HAP-1 (cell line): Measurements from ENCODE around the gene AFAP1L2.

Experiments used
- DNase-seq, 2 experiments: peaks; one replicate each; pipeline ENCODE4 v3.0.0-alpha.2; 2016 to 2020; ENCODE audit warnings: low spot score in 2 of 2
- H3K27me3 ChIP-seq: fragments of 250-450 bp; sonication (Bioruptor Pico); 2 replicates; pipeline ENCODE4 v1.5.1; 2020; ENCODE audit warnings: low read depth, mild to moderate bottlenecking, moderate library complexity
- H3K36me3 ChIP-seq: fragments of 250-450 bp; sonication (Bioruptor Pico); replicated peaks from 2 replicates; pipeline ENCODE4 v1.5.1; 2020; ENCODE audit warnings: mild to moderate bottlenecking
- H3K4me1 ChIP-seq: fragments of 250-450 bp; sonication (Bioruptor Pico); 2 replicates; pipeline ENCODE4 v1.5.1; 2020; ENCODE audit warnings: mild to moderate bottlenecking
- H3K4me3 ChIP-seq: fragments of 250-450 bp; sonication (Bioruptor Pico); 2 replicates; pipeline ENCODE4 v1.5.1; 2020; ENCODE audit warnings: mild to moderate bottlenecking, moderate library complexity
- H3K9me3 ChIP-seq: fragments of 250-450 bp; sonication (Bioruptor Pico); 2 replicates; pipeline ENCODE4 v1.5.1; 2020; ENCODE audit warnings: mild to moderate bottlenecking, moderate library complexity
- in situ Hi-C: fragments of 300-500 bp; cut with MboI; formaldehyde crosslinking; loops from 3 replicates; pipeline ENCODE4 v1.14.3; 2020; ENCODE audit warnings: low sequenced_read_pairs, inconsistent platforms, mixed read lengths

Gene AFAP1L2

DNA sequence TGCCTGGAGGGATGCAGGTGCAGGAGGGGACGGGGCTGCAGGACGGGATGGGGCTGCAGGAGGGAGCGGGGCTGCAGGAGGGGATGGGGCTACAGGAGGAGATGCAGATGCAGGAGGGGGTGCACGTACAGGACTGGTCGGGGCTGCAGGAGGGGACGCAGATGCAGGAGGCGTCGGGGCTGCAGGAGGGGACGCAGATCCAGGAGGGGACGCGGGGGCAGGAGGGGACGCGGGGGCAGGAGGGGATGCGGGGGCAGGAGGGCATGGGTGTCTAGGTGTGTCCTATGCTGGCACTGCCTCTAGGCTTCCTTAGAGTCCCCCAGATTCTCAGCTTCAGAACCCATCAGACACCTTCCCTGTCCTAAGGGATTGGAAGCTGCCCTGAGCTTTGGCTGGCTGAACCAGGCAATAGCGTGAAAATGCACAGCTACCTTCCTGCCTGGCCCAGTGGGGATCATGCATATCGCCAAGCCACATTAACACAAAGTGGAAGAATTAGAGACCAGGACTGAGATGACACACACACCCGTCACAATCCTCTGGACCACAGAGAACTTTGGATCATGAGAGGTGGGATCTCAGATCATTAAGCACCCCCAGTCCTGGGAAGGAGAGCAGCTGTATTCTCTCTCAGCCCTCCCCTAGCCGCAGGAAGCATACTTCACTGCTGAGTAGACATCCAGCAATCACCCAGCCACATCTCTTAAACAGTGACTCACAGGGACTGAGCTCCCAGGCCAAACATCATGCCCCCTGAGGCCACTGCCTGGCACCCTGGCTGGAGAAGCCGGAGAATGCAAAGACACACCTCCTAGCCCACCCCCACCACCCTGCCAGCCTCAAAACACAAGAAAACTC is 98.0 kb downstream of the AFAP1L2 start:
- Histone ChIP-seq H3K27me3 (no peaks in the 10 kb centered on the region), H3K4me1 (peaks cover 4% of the 10 kb centered on the region; the same call in 1 of the 2 replicates), H3K36me3 (no peaks in the 10 kb centered on the region), H3K4me3 (no peak overlapping the region), H3K9me3 (no peaks in the 10 kb centered on the region)
- DNase-seq: no peak
- in situ Hi-C loops: loop anchor here (25.0 kb wide), 1 partner anchor 406 kb away; no protein-coding TSS in a partner anchor

DNA sequence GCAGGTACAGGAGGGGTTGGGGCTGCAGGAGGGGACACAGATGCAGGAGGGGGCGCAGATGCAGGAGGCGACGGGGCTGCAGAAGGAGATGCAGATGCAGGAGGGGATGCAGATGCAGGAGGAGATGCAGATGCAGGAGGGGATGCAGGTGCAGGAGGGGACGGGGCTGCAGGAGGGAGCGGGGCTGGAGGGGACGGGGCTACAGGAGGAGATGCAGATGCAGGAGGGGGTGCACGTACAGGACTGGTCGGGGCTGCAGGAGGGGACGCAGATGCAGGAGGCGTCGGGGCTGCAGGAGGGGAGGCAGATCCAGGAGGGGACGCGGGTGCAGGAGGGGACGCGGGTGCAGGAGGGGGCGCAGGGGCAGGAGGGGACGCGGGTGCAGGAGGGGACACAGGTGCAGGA is 98.8 kb downstream of the AFAP1L2 start:
- DNase-seq: no peak
- Histone ChIP-seq H3K4me1 (peaks cover 4% of the 10 kb centered on the region; the same call in 1 of the 2 replicates), H3K9me3 (no peaks in the 10 kb centered on the region), H3K27me3 (no peaks in the 10 kb centered on the region), H3K4me3 (no peak overlapping the region), H3K36me3 (no peaks in the 10 kb centered on the region)
- in situ Hi-C loops: loop anchor here (25.0 kb wide), 1 partner anchor 407 kb away; no protein-coding TSS in a partner anchor

- peak; percentile 50 to 85 for DNase-seq
- in situ Hi-C loops: loop anchor here (5.0 to 25.0 kb wide), 2 partner anchors 243 to 408 kb away; no protein-coding TSS in a partner anchor
- Histone ChIP-seq H3K9me3 (no peaks in the 10 kb centered on the region), H3K27me3 (no peaks in the 10 kb centered on the region), H3K4me1 (peaks cover 4% of the 10 kb centered on the region; the same call in 1 of the 2 replicates), H3K36me3 (no peaks in the 10 kb centered on the region), H3K4me3 (peak overlapping the region; percentile 25)
Measured at GRCh38 chr10:114304571-114305421, 99.5 kb downstream of the AFAP1L2 start.

DNA sequence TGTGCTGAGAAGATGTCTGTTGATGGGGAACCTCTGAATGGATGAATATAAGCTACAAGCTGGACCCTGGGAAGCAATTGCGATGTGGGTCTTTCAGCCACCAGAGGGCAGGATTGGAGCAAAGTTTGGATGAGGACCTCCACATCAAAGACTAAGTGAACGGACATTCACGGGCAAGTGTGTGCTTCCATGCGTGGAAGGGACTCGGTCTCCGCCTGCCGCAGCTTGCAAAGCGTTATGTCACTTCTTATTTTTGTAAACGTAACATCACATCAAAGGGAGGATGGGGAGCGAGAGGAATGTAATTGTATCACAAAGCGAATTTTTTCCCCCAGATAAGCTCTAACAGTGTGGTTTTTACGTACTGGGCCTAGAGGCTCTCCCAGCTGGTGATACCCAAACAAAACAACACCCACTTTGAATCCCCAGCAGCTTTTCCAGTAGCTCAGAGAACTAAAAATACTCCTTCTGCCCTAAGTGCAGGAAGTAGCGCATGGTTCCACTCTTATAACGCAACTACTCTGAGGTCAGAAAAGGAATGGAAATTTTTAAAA is 100.2 kb downstream of the AFAP1L2 start:
- Histone ChIP-seq H3K4me1 (peaks cover 4% of the 10 kb centered on the region; the same call in 1 of the 2 replicates), H3K27me3 (no peaks in the 10 kb centered on the region), H3K36me3 (no peaks in the 10 kb centered on the region), H3K4me3 (peak overlapping the region; percentile 25), H3K9me3 (no peaks in the 10 kb centered on the region)
- DNase-seq: peak; percentile 75 to 87
- in situ Hi-C loops: loop anchor here (5.0 to 25.0 kb wide), 2 partner anchors 243 to 408 kb away; no protein-coding TSS in a partner anchor

DNA sequence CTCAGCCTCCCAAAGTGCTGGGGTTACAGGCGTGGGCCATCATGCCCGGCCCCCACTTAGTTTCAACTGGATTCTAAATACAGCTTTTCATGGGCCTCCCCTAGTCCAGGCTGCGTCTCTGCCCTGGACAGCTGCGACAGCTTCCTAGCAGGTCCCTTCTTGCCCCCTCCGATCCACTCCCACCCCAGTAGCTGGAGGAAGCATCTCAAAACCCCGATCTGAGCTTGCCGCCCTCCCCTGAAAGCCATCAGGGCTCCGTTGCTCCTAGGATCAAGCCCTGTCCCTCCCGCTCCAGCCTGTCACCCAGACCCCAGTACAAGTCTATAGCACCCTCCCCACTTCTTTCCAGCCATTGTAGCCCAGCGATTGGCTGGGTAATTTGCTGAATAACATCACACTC is 100.7 kb downstream of the AFAP1L2 start:
- Histone ChIP-seq H3K4me3 (no peak overlapping the region), H3K27me3 (no peaks in the 10 kb centered on the region), H3K36me3 (no peaks in the 10 kb centered on the region), H3K9me3 (no peaks in the 10 kb centered on the region), H3K4me1 (peaks cover 4% of the 10 kb centered on the region; the same call in 1 of the 2 replicates)
- in situ Hi-C loops: loop anchor here (5.0 to 25.0 kb wide), 2 partner anchors 244 to 409 kb away; no protein-coding TSS in a partner anchor
- no peak for DNase-seq

DNA sequence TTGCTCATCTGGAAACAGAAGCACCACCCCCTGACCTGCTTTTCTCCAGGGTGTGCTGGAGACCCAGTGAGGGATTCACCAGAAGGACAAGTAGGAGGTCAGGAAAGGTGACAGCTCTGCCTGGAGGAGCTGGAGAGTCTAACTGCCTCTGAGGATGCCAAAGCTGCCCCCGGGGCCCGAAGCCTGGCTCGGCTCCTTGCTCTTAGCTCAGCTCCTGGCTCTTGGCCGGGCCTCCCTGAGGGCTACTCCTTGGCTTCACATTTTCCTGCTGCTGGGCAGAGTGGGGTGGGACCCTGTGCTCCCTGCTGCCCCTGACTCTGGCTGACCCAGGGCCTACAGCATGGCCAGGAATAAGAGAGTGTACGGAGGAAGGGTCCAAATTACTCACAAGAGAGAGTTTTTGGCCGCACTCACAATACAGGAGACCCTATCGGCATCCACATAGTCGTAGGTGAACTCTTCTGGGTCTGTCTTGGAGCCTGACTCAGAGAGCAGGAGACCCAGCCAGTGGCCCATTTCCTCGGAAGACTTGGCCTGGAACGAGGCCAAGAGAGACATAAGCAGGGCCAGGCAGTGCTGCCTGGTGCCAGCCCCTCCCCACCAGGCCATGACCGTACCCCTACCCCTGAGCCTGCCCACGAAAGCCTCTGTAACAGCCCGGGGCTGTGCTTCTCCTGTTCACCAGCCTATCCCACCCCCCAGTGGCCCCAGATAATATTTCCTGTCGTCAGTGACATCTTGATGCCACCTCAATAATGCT is 102.2 kb downstream of the AFAP1L2 start:
- no peaks in the 10 kb centered on the region for H3K27me3 ChIP-seq

GRCh38 chr10:114301177-114301576 is 103.1 kb downstream of the AFAP1L2 start:
- Histone ChIP-seq H3K4me1 (peaks cover 4% of the 10 kb centered on the region; the same call in 1 of the 2 replicates), H3K36me3 (no peaks in the 10 kb centered on the region)
- in situ Hi-C loops: loop anchor here (5.0 to 25.0 kb wide), 2 partner anchors 246 to 411 kb away; no protein-coding TSS in a partner anchor

More for the DNA sequence above, 102.2 kb downstream of the AFAP1L2 start:
- H3K9me3 ChIP-seq: no peaks in the 10 kb centered on the region
- in situ Hi-C loops: loop anchor here (5.0 to 25.0 kb wide), 2 partner anchors 245 to 410 kb away; no protein-coding TSS in a partner anchor
- no peak for DNase-seq
- no peak overlapping the region for H3K4me3 ChIP-seq
- H3K4me1 ChIP-seq: peaks cover 4% of the 10 kb centered on the region; the same call in 1 of the 2 replicates
- no peaks in the 10 kb centered on the region for H3K36me3 ChIP-seq

DNA sequence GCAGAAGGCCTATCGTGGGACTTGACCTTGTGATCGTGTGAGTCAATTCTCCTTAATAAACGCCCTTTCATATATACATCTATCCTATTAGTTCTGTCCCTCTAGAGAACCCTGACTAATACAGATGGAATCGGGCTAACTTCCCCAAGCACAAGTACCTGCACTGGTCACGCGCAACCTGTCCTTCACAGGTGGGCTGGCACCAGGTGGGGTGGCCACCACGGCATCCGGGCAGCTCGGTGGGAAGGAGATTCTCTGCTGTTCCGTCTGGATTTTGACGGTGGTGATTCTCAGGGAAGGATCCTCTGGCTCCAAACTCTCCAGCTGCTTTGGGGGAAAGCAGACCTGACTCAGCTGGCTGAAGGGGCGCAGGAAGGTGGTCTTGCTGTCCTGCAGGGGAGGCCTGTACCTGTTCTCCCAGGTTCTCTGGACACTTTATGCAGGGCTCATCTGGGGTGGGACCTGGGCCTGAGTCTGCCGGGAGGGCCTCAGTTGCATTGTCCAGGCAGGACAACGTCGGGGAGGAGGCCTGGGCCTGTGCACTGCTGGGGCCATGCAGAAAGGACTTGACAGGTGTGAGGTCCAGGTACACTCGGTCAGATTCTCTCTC is 104.2 kb downstream of the AFAP1L2 start:
- DNase-seq: no peak
- H3K4me3 ChIP-seq: no peak overlapping the region
- no peaks in the 10 kb centered on the region for H3K36me3 ChIP-seq
- in situ Hi-C loops: loop anchor here (5.0 to 25.0 kb wide), 2 partner anchors 247 to 412 kb away; no protein-coding TSS in a partner anchor
- H3K27me3 ChIP-seq: no peaks in the 10 kb centered on the region
- H3K4me1 ChIP-seq: peaks cover 4% of the 10 kb centered on the region; the same call in 1 of the 2 replicates
- H3K9me3 ChIP-seq: 0 out of 2 replicates have a peak, but pooled peaks cover 5% of the 10 kb centered on the region

More at GRCh38 chr10:114301177-114301576, 103.1 kb downstream of the AFAP1L2 start:
- Histone ChIP-seq H3K27me3 (no peaks in the 10 kb centered on the region), H3K4me3 (no peak overlapping the region), H3K9me3 (no peaks in the 10 kb centered on the region)
- DNase-seq: no peak

- in situ Hi-C loops: no loop called here
- Histone ChIP-seq H3K27me3 (no peaks in the 10 kb centered on the region), H3K36me3 (no peaks in the 10 kb centered on the region), H3K4me1 (no peaks in the 10 kb centered on the region), H3K9me3 (peaks cover 5% of the 10 kb centered on the region; the same call in 1 of the 2 replicates), H3K4me3 (no peak overlapping the region)
- no peak for DNase-seq
Measured at GRCh38 chr10:114297136-114297705, 107.1 kb downstream of the AFAP1L2 start.

DNA sequence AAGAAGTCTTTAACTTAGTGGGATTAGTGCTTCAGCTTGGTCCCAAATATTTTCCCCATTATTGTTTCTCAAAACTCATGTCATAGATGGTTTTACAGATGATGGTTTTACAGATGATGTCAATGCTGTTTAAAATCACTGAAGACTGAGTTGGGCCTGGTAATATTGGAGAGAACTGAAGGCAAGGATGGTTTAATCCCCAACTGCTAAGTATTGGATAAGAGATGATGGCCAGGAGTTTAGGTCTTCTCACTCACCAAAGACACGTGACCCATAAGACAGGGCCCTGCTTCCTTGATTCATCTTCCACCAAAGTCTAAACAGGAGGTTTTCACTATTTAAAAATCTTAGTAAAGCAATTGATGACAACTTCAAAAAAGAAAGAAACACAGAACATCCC is 108.9 kb downstream of the AFAP1L2 start:
- DNase-seq: no peak
- Histone ChIP-seq H3K4me3 (no peak overlapping the region), H3K9me3 (peaks cover 5% of the 10 kb centered on the region; the same call in 1 of the 2 replicates), H3K36me3 (no peaks in the 10 kb centered on the region), H3K4me1 (no peaks in the 10 kb centered on the region), H3K27me3 (no peaks in the 10 kb centered on the region)
- in situ Hi-C loops: no loop called here

GRCh38 chr10:114294549-114294948 is 109.8 kb downstream of the AFAP1L2 start:
- Histone ChIP-seq H3K27me3 (no peaks in the 10 kb centered on the region), H3K4me3 (no peak overlapping the region), H3K4me1 (no peaks in the 10 kb centered on the region), H3K36me3 (no peaks in the 10 kb centered on the region), H3K9me3 (peaks cover 5% of the 10 kb centered on the region; the same call in 1 of the 2 replicates)
- in situ Hi-C loops: no loop called here
- no peak for DNase-seq

- no peak for DNase-seq
- peaks cover 5% of the 10 kb centered on the region; the same call in 1 of the 2 replicates for H3K9me3 ChIP-seq
- H3K4me1 ChIP-seq: no peaks in the 10 kb centered on the region
- H3K36me3 ChIP-seq: no peaks in the 10 kb centered on the region
- no peaks in the 10 kb centered on the region for H3K27me3 ChIP-seq
- no peak overlapping the region for H3K4me3 ChIP-seq
- in situ Hi-C loops: no loop called here
Measured at GRCh38 chr10:114293075-114293474, 111.2 kb downstream of the AFAP1L2 start.
